NCI-H1694 treated with DMSO at 0.1 percent for 48 hours (cell line): ENCODE results near the gene EYS.
A peak's percentile ranks its signal among the peaks of the same experiment; 100 is the strongest.
"Not testable (repeated sequence)": the region's sequence is repeated elsewhere in the genome, so short reads cannot be mapped to it uniquely, and the experiment has no call there.

Source experiments
- DNase-seq: peaks from one replicate; lab custom pipeline; 2025; lab: John Stamatoyannopoulos, UW

The EYS gene

DNA sequence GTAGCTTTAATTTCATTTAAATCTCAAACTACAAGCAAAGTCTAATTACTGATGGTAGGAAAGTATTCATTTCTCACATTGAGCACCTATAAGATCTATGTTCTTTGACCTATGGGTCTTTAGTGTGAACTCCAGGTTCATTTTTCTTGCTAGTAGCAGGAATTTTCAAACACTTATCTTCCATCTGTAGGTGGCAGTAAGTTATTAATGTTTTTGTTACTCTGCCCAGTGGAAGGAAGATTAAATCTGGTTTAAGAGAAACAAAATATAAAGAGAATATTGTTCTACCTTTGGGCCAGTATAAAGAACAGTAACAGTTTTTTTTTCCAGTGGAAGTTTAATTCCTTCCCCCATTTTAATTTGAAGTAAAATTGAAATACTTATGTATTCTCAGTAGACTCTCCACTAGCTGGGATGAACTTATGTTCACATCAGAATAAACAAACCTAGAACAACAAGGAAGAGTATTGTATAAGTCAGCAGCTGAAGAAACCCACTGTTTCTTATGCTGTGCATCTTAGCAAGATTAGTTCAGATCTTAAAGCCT, 1743.2 kb downstream of the EYS start:
- no peak for DNase-seq

GRCh38 chr6:63953336-63954021, 1753.5 kb downstream of the EYS start:
- not testable (repeated sequence) for DNase-seq

GRCh38 chr6:63947792-63948529, 1759.1 kb downstream of the EYS start:
- no peak for DNase-seq

GRCh38 chr6:63945987-63946386, 1761.0 kb downstream of the EYS start:
- DNase-seq: no peak

GRCh38 chr6:63943826-63944225, 1763.2 kb downstream of the EYS start:
- DNase-seq: no peak

DNA sequence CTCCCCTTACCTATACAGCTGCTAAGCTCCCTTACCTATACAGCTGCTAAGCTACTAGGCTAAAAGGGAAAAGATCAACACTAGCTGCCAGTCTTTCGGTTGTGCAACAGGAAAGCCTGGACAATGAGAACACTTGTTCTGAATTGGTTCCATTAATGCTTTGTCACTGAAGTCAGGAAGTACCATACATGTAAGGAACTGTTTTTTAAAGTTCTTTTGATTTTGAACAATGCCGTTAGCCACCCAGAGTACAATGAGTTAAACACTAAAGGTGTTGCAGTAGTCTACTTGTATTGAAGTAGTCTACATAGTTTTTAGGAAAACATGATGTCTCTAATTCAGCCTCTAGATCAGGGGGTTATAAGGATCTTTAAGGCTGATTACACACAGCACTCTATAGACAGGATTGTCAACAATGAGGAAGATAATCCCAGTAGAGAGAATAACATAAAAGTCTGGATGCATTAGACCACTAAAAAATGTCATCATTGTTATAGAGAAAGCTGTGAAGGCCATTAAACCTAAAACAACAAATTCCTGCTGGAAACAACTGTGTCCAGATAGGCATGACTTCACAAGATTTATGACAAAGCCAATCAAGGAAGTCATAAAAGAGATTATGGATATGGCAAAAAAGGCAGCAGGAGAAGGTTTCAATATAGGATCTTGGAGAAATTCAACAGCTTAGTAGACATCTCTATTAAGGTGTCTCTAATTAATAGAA, 1765.1 kb downstream of the EYS start:
- DNase-seq: no peak

DNA sequence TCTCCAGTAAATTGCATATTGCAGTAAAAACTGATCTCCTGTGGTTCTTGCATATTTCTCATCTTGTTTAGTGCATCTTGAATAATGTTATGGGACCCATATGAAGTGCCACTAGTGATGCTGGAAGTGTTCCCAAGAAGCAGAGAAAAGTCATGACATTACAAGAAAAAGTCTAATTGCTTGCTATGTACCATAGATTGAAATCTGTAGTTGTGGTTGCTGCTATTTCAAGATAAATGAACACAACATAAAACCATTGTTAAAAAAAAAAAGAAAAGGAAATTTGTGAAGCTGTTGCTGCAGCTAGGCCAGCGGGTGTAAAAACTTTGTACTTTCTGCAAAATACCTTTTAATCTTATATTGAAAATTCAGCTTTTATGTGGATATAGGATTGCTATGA, 1767.0 kb downstream of the EYS start:
- no peak for DNase-seq

GRCh38 chr6:63936399-63936798, 1770.6 kb downstream of the EYS start:
- no peak for DNase-seq

DNA sequence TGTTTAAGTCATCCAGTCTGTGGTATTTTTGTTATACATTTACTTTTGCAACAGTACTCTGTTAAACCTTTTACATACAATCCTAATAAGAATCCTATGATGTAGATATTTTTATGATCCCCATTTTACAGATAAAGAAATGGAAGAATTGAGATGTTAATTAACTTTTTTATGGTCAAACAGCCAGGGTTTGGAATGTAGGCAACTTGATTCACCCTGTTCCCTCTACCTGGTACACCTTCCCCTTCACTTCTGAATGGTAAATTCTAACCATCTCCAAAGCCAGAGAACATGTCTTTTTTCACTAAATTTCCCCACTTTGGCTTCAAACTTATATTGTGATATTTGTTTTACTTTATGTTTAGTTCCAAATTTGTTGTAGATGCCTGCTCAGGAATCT, 1771.3 kb downstream of the EYS start:
- DNase-seq: no peak

GRCh38 chr6:63933948-63934347, 1773.1 kb downstream of the EYS start:
- DNase-seq: not testable (repeated sequence)

DNA sequence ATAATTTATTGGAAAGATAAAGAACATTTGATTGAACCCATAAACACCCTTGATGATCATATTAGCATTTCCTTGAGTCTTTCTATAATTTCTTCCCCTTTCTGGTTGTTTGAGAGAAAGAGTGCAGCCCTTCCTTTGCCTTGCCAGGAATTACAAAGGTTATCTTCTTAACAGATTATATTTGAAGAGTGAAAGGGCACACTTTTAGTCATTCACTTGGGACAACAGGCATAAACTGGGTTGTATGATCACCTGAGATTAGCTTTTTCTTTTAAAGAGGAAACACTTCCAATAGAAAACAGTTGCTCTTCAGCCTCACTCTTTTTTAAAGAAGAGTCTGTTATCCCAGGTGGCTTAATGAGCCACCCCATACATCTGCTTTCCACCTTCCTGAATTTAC, 1776.2 kb downstream of the EYS start:
- DNase-seq: no peak

DNA sequence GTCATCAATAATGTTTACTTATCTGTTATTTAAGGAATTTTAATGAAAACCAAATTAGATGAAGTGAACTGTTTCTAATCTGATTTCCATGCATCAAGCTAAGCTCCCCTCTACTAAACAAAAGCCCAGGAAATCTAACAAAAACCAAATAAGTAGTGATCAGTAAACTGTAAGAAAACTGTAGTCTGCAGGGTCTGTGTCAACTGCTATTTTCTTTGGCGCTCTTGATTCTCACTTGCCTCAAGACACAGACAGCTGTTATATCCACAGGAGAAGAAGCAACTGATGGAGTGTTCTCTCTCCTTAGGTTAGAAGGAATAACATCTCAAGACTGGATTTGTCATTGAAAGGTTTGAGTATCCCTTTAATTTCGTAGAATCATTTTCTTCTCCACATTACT, 1777.9 kb downstream of the EYS start:
- no peak for DNase-seq

GRCh38 chr6:63928613-63929012, 1778.4 kb downstream of the EYS start:
- no peak for DNase-seq

- no peak for DNase-seq
Measured at GRCh38 chr6:63926950-63927927, 1779.8 kb downstream of the EYS start.

GRCh38 chr6:63926258-63926780, 1780.7 kb downstream of the EYS start:
- DNase-seq: no peak

GRCh38 chr6:63923139-63923739, 1783.8 kb downstream of the EYS start:
- peak; percentile 21 for DNase-seq

DNA sequence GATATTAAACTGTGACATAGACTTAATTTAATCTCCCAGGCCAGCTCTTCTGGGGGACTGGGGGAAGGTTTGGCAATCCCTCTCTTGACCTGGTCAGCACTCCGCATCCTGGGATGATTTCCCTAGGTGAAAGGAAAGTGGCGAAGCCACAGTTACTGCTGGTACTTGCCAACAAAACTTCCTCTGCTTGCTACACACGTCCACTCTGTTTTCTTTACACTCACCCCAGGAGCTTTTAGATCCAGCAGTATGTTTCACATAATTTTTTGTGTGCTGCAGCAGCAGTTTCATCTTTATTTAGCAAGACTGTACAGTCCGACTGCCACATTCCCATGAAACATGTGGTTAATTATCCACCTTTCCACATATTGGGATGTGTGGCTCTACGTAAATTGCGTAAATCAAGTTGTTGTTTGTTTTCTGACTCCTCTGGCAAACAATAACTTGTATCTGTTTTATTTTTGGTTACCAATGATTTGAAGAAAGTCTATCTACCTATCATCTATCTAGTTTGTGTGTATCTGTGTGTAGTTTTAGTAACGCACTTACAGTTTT, 1787.4 kb downstream of the EYS start:
- no peak for DNase-seq

GRCh38 chr6:63912887-63913286, 1794.1 kb downstream of the EYS start:
- DNase-seq: no peak

- DNase-seq: peak; percentile 19
Measured at GRCh38 chr6:63910863-63911551, 1796.0 kb downstream of the EYS start.
